Mammary epithelial cell (primary cell): ENCODE measurements around the gene UGT1A4.

Experiments used
- EZH2 ChIP-seq: IDR thresholded peaks from 2 replicates; pipeline ENCODE4 v1.6.1; 2012; ENCODE audit warnings: low read length, inconsistent platforms, borderline replicate concordance
- TF ChIP-seq, protein P1 (sequence below), 2 donors: IDR thresholded peaks in 1 of 2; conservative IDR thresholded peaks in 1 of 2; 2 replicates each; pipeline ENCODE4 v1.5.1; 2011 to 2012; ENCODE audit warnings: inconsistent platforms in 2 of 2, low read length in 2 of 2, mild to moderate bottlenecking in 2 of 2, control low read depth in 1 of 2, low read depth in 1 of 2; ENCODE audit not compliant: insufficient read depth in 1 of 2; ENCODE audit errors: extremely low read depth in 1 of 2

DNA sequence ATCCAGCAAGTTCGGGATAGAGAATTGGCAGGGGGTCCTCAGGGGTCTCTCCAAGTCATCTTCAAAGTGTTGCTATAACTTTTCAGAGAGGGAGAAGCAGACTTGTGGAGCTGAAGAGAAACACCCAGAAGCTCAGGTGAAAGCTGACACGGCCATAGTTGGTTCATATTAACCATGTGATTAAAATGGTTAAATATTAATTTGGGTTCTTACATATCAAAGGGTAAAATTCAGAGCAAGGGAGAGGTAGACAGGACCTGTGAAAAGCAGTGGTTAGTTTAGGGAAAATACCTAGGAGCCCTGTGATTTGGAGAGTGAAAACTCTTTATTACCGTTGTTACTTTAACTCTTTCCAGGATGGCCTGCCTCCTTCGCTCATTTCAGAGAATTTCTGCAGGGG, 25.9 kb upstream of the UGT1A4 start, which contains the start of gene UGT1A6:
- TF ChIP-seq, protein P1, sequence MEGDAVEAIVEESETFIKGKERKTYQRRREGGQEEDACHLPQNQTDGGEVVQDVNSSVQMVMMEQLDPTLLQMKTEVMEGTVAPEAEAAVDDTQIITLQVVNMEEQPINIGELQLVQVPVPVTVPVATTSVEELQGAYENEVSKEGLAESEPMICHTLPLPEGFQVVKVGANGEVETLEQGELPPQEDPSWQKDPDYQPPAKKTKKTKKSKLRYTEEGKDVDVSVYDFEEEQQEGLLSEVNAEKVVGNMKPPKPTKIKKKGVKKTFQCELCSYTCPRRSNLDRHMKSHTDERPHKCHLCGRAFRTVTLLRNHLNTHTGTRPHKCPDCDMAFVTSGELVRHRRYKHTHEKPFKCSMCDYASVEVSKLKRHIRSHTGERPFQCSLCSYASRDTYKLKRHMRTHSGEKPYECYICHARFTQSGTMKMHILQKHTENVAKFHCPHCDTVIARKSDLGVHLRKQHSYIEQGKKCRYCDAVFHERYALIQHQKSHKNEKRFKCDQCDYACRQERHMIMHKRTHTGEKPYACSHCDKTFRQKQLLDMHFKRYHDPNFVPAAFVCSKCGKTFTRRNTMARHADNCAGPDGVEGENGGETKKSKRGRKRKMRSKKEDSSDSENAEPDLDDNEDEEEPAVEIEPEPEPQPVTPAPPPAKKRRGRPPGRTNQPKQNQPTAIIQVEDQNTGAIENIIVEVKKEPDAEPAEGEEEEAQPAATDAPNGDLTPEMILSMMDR (conservative IDR thresholded peaks at IDR 0.05 in 1 of 2, IDR thresholded peaks at IDR 0.05 in 1 of 2; ENCODE audit: extremely low read depth in 1 of 2, insufficient read depth in 1 of 2, low read depth in 1 of 2, low read length in 2 of 2) = no peak
- no peak for TF ChIP-seq EZH2
